HG03354 (cell line): ENCODE results near the gene TXNRD2.

Source experiments
- ATAC-seq: cut with Tn5 transposase; IDR thresholded peaks from one replicate; pipeline ENCODE4 v1.9.1; 2021; ENCODE audit warnings: mild to moderate bottlenecking; ENCODE audit not compliant: unreplicated experiment, poor library complexity, severe bottlenecking

TXNRD2 gene

DNA sequence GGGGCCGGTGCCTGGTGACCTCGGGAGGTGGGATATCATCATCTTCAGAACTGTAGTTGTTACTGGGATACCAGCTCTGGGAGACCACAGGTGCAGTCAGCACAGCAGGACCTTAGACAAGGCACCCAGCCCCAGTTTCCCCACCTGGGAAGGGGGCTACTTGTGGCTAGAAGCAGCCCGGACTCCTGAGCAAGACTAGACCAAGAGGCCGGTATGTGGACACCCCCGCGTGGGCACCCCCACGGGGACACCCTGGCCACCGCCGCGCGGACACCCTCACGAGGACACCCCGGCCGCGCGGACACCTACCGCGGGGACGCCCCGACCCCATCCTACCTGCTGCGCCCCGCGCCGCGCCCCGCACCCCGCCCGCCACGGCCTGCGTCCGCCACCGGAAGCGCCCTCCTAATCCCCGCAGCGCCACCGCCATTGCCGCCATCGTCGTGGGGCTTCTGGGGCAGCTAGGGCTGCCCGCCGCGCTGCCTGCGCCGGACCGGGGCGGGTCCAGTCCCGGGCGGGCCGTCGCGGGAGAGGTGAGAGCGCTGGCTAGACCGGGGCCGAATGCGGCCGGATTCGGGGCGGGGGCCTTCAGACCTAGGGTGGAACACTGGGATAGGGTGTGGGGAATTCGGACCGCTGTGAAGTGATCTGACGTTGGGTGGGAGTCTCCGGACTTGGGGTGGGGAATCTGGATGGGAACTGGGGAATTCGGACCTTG, at the start of gene TXNRD2, which contains the start of gene COMT:
Gene TXNRD2 (minus strand): TSS at position 454 of the 718 bp plus-strand sequence. CDS start 15 bp downstream, at position 439.
Gene COMT (plus strand): TSS at position 408 of the 718 bp plus-strand sequence. CDS start 20,755 bp downstream, outside the sequence.
- no peak for ATAC-seq

DNA sequence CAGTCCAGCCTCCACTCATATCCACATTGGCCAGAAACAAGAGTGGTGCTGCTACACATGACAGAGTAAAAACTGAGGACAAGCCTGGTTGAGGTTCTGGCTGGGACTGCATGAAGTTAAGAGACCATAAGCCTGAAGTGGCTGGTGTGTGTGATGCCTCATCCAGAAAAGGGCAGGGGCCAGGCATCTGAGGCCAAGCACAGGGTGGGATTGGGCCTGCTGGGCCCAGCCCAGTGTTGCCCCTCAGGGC, 49.7 kb upstream of the TXNRD2 start:
- no peak for ATAC-seq

DNA sequence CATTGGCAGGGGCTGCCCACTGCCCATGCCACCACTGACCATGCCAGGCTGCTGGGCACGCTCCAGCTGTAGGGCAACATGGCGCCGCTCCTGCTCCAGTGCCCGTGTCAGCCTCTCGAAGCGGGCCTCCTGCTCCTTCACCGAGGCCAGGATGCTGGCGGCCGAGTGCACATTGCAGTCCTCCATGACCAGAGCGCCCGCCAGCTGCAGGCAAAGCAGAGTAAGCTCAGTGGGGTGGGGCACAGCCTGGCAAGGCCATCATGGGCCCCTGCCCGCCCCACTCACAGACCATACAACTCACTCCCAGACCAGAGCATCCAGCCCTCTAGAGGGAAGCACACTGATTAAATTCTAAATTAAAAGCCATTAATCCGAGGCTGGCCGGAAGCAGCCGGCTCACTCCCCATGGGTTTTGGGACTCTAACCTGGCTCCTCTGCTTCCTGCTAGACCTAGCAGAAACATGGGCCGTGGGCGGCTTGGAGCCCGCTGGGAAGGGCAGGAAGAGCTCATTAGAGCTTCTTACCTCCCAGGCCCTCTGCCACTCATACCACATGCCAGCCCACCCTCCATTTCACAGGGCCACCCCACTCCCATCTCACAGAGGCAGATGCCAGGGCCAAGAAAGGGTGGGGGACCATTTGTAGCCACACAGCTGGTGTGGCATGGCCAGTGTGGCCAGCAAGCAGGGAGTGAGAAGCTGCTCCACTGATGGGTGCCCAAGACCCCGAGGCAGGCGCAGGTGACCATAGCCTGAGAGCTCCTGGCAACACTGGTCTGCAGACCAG, 49.2 kb upstream of the TXNRD2 start:
- no peak for ATAC-seq

- ATAC-seq = no peak
Measured at GRCh38 chr22:19990188-19990587, 48.6 kb upstream of the TXNRD2 start.

- no peak for ATAC-seq
Measured at GRCh38 chr22:19989725-19990067, 48.1 kb upstream of the TXNRD2 start.

DNA sequence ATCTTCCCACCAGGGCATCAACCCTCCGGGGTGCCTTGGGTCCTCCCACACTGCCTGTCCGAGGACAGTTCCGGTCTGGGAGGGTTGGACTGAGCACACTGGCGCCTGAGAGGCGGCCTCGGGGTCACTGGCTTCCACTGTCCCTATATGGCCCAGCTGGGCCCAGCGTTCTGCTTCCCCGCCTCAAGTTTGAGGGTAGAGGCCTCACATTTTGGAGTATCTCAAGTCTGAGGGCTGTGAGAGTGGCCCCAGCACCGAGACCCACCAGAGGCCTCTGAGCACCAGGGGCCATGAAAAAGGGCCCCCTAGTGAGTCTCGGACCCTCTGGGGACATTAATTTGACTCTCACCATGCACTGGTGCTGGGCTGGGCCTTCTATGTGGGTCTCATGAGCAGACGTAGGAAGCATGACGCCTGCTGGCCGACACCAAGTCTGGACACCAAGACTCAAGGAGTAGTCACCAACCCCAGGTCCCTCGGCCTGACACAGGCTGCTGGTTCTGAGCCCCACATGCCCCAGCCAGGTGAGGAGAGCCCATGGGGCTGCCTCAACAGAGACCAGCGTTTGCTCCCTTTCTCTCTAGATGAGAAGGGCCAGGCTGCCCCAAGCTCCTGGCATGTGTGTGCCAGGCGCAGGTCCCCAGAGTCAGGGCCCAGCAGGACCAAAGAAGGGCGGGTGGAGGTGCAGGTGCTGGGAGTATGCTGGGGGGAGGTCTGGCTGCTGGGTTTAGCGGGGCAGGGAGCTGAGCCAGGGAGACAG, 47.5 kb upstream of the TXNRD2 start:
- no peak for ATAC-seq

DNA sequence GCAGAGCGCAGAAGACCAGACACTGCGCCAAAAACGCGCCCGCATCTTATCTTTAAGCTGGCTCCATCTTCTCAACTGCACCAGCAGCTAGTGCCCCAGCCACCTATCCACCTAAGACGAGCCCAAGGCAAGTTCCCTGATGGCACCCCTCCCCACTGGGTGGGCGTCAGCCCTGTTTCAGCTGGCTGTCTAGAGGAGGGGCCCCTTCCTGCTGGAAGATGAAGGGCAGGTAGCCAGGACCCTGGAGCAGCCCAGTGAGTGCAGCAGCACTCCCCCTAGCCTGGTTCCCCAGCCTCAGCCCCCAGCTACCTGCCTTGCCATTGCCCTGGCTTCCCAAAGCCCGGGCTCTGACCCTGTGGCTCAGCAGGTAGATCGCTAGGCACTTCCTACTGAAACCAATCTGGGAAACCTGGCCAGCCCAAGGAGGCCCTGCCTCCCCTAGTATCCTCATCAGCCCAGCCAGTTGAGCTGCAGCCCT, 46.8 kb upstream of the TXNRD2 start:
- no peak for ATAC-seq

GRCh38 chr22:19987394-19988306, 46.0 kb upstream of the TXNRD2 start:
- ATAC-seq = no peak

DNA sequence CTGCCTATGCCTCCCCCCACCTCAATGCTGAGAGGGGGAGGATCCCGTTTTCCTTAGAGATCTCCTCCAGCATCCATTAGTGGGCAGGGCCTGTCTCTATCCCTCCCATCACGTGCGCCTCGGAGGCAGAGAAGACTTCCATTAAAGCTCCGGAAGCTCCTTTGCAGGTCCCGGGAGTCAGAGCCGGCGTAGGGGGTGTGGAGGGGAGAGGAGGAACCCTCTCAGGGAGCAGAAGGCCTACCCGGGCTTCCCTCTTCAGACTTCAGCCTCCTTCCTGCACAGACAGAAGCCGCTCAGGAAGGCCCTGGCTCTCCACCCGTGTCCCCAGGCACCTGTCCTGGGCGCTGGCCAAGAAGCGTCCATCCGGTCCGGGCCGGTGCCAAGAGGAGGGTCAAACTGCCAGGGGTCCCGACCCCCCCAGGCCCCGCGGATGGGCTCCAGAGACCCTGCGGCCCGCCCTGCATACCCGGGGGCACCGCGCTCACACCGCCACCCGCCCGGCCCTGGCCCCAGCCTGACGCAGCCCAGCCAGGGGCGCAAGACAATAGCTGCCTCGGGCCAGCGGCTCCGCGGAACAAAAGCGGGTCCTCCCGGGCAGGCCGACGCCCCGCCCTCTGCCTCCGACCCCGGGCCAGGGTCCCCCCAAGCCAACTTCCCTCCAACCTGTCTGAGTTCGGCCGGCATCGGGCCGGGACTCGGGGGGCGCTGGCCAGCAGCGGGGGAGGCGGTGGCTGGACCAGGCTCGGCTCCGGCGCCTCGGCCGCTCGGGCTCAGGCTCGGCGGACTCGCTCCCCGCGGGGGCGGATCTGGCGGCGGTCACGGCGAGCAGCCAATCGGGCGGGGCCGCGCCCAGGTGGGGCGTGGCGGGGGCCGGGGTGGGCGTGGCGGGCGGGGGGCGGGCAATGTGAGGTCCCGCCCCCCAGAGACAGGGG, 45.1 kb upstream of the TXNRD2 start:
- no peak for ATAC-seq

- ATAC-seq = no peak
Measured at GRCh38 chr22:19986011-19986409, 44.4 kb upstream of the TXNRD2 start.

DNA sequence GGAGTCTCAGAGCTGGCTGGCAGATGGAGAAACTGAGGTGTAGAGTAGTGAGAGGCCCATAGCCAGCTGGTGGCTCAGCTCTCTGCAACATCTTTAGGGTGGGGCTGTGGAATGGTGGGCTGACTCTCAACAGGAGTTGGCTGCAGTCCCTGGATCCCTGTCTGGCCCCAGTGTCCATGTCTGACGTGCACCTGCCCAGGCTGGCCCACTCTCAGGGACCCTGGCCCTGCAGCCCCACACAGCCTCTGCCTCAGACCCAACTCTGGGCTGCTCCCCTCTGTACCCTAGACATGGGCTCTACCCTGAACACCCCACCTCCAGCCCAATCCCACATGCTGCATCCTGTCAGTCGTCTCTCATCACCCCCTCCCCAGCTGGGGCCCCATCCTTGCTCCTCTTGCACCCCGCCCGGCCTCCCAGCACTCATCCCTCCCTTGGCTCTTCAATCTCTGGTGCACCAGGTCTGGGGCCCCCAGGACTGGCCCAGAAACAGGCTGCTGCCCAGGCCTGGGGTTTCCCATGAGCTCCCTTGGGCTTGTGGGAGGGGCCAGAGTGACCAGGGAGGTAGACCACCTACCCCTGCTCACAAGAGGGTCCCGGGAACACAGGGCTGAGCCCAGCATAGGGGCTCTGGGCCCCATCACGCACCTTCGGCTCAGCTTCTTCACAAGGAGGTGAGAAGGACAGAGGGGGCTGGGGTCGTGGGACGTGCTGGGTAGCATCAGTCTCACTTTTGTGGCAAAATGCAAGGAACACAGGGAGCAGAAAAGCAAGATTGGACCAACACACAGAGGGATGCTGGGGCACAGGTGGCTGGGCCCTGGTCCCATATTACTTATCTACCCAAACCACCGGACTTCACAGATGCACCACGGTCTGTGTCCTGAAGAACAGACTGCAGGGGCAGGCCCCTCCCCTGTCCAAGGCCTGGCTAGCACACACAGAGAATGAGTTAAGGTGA, 43.5 kb upstream of the TXNRD2 start:
- no peak for ATAC-seq

GRCh38 chr22:19984201-19984753, 42.7 kb upstream of the TXNRD2 start:
- ATAC-seq = no peak

- ATAC-seq = no peak
Measured at GRCh38 chr22:19983741-19984140, 42.1 kb upstream of the TXNRD2 start.

- ATAC-seq = no peak
Measured at GRCh38 chr22:19982991-19983578, 41.5 kb upstream of the TXNRD2 start.

- ATAC-seq = no peak
Measured at GRCh38 chr22:19981961-19982920, 40.6 kb upstream of the TXNRD2 start.
